WTC11 (cell line): ENCODE measurements around the gene RNASEH2C.

Source experiments
- CBFB ChIP-seq: sonication (generic); formaldehyde crosslinking; IDR thresholded peaks from 2 replicates; pipeline ENCODE4 v1.8.1; 2022; ENCODE audit warnings: mild to moderate bottlenecking, low read depth, missing genetic modification reagents
- NR2C2 ChIP-seq: sonication (generic); formaldehyde crosslinking; IDR thresholded peaks from 2 replicates; pipeline ENCODE4 v1.8.0; 2022; ENCODE audit warnings: mild to moderate bottlenecking, missing genetic modification reagents
- SP1 ChIP-seq: sonication (generic); formaldehyde crosslinking; conservative IDR thresholded peaks from 2 replicates; pipeline ENCODE4 v1.8.1; 2022; ENCODE audit warnings: missing genetic modification reagents
- TEAD1 ChIP-seq: sonication (generic); formaldehyde crosslinking; IDR thresholded peaks from 2 replicates; pipeline ENCODE4 v1.8.0; 2022; ENCODE audit warnings: mild to moderate bottlenecking, missing genetic modification reagents
- TEAD4 ChIP-seq: sonication (generic); formaldehyde crosslinking; IDR thresholded peaks from 2 replicates; pipeline ENCODE4 v1.8.0; 2022; ENCODE audit warnings: mild to moderate bottlenecking, missing genetic modification reagents
- ZNF138 ChIP-seq: sonication (generic); formaldehyde crosslinking; conservative IDR thresholded peaks from 2 replicates; pipeline ENCODE4 v1.8.1; 2022; ENCODE audit warnings: mild to moderate bottlenecking, moderate library complexity, missing genetic modification reagents
- TF ChIP-seq, protein P1 (sequence below): fragments of 200-600 bp; IDR thresholded peaks from 2 replicates; pipeline ENCODE4 v1.8.0; 2022; ENCODE audit warnings: antibody characterized with exemption
- TF ChIP-seq, protein P2 (sequence below): sonication (generic); formaldehyde crosslinking; conservative IDR thresholded peaks from 2 replicates; pipeline ENCODE4 v1.8.1; 2022; ENCODE audit warnings: mild to moderate bottlenecking, missing genetic modification reagents
- TF ChIP-seq, protein P3 (sequence below): sonication (generic); formaldehyde crosslinking; IDR thresholded peaks from 2 replicates; pipeline ENCODE4 v1.8.0; 2022; ENCODE audit warnings: mild to moderate bottlenecking, missing genetic modification reagents
- TF ChIP-seq, protein P4 (sequence below): sonication (generic); formaldehyde crosslinking; IDR thresholded peaks from 2 replicates; pipeline ENCODE4 v1.8.0; 2022; ENCODE audit warnings: mild to moderate bottlenecking, missing genetic modification reagents
- TF ChIP-seq, protein P5 (sequence below): sonication (generic); formaldehyde crosslinking; IDR thresholded peaks from 2 replicates; pipeline ENCODE4 v1.8.0; 2022; ENCODE audit warnings: missing genetic modification reagents
- TF ChIP-seq, protein P6 (sequence below): sonication (generic); formaldehyde crosslinking; IDR thresholded peaks from 2 replicates; pipeline ENCODE4 v1.8.1; 2023; ENCODE audit warnings: mild to moderate bottlenecking, moderate library complexity, missing genetic modification reagents
- TF ChIP-seq, protein P7 (sequence below): sonication (generic); formaldehyde crosslinking; IDR thresholded peaks from 2 replicates; pipeline ENCODE4 v1.8.0; 2022; ENCODE audit warnings: mild to moderate bottlenecking, missing genetic modification reagents

DNA sequence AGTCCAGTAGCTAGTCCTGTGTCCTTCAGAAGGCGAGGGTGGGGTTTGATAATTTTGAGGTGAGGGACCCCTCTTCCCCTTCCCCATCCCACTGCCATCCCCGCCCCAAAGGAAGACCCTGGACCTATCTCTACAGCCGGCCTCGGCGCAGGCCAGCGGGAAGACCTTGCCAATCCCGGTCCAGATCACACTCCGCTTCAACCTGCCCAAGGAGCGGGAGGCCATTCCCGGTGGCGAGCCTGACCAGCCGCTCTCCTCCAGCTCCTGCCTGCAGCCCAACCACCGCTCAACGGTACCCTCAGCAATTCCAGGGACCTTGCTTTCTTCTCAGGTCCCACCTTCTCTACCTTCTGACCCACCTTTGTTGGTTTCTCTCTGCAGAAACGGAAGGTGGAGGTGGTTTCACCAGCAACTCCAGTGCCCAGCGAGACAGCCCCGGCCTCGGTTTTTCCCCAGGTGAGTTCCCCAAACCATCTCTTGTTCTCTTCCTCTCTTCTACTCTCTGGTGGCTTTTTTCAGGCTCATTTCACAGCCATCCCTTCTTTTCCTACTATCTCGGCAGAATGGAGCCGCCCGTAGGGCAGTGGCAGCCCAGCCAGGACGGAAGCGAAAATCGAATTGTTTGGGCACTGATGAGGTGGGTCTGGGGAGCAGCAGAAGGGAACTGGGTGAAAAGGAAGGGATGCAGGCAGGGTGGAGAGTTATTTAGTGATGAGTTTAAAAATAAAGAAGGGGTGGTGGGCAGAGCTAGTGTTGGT, 7.2 kb downstream of the RNASEH2C start:
- TF ChIP-seq, protein P1, sequence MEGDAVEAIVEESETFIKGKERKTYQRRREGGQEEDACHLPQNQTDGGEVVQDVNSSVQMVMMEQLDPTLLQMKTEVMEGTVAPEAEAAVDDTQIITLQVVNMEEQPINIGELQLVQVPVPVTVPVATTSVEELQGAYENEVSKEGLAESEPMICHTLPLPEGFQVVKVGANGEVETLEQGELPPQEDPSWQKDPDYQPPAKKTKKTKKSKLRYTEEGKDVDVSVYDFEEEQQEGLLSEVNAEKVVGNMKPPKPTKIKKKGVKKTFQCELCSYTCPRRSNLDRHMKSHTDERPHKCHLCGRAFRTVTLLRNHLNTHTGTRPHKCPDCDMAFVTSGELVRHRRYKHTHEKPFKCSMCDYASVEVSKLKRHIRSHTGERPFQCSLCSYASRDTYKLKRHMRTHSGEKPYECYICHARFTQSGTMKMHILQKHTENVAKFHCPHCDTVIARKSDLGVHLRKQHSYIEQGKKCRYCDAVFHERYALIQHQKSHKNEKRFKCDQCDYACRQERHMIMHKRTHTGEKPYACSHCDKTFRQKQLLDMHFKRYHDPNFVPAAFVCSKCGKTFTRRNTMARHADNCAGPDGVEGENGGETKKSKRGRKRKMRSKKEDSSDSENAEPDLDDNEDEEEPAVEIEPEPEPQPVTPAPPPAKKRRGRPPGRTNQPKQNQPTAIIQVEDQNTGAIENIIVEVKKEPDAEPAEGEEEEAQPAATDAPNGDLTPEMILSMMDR: no peak
- TF ChIP-seq, protein P2, sequence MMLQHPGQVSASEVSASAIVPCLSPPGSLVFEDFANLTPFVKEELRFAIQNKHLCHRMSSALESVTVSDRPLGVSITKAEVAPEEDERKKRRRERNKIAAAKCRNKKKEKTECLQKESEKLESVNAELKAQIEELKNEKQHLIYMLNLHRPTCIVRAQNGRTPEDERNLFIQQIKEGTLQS (CRISPR knock-in tag): no peak
- TF ChIP-seq CBFB (CRISPR knock-in tag) (no peak), ZNF138 (no peak), TEAD4 (no peak), NR2C2 (CRISPR knock-in tag) (no peak), SP1 (no peak), TEAD1 (no peak)
- TF ChIP-seq, protein P3, sequence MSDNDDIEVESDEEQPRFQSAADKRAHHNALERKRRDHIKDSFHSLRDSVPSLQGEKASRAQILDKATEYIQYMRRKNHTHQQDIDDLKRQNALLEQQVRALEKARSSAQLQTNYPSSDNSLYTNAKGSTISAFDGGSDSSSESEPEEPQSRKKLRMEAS (CRISPR knock-in tag): no peak
- TF ChIP-seq, protein P4, sequence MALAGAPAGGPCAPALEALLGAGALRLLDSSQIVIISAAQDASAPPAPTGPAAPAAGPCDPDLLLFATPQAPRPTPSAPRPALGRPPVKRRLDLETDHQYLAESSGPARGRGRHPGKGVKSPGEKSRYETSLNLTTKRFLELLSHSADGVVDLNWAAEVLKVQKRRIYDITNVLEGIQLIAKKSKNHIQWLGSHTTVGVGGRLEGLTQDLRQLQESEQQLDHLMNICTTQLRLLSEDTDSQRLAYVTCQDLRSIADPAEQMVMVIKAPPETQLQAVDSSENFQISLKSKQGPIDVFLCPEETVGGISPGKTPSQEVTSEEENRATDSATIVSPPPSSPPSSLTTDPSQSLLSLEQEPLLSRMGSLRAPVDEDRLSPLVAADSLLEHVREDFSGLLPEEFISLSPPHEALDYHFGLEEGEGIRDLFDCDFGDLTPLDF: no peak
- TF ChIP-seq, protein P5, sequence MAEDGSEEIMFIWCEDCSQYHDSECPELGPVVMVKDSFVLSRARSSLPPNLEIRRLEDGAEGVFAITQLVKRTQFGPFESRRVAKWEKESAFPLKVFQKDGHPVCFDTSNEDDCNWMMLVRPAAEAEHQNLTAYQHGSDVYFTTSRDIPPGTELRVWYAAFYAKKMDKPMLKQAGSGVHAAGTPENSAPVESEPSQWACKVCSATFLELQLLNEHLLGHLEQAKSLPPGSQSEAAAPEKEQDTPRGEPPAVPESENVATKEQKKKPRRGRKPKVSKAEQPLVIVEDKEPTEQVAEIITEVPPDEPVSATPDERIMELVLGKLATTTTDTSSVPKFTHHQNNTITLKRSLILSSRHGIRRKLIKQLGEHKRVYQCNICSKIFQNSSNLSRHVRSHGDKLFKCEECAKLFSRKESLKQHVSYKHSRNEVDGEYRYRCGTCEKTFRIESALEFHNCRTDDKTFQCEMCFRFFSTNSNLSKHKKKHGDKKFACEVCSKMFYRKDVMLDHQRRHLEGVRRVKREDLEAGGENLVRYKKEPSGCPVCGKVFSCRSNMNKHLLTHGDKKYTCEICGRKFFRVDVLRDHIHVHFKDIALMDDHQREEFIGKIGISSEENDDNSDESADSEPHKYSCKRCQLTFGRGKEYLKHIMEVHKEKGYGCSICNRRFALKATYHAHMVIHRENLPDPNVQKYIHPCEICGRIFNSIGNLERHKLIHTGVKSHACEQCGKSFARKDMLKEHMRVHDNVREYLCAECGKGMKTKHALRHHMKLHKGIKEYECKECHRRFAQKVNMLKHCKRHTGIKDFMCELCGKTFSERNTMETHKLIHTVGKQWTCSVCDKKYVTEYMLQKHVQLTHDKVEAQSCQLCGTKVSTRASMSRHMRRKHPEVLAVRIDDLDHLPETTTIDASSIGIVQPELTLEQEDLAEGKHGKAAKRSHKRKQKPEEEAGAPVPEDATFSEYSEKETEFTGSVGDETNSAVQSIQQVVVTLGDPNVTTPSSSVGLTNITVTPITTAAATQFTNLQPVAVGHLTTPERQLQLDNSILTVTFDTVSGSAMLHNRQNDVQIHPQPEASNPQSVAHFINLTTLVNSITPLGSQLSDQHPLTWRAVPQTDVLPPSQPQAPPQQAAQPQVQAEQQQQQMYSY (CRISPR knock-in tag): no peak
- TF ChIP-seq, protein P6, sequence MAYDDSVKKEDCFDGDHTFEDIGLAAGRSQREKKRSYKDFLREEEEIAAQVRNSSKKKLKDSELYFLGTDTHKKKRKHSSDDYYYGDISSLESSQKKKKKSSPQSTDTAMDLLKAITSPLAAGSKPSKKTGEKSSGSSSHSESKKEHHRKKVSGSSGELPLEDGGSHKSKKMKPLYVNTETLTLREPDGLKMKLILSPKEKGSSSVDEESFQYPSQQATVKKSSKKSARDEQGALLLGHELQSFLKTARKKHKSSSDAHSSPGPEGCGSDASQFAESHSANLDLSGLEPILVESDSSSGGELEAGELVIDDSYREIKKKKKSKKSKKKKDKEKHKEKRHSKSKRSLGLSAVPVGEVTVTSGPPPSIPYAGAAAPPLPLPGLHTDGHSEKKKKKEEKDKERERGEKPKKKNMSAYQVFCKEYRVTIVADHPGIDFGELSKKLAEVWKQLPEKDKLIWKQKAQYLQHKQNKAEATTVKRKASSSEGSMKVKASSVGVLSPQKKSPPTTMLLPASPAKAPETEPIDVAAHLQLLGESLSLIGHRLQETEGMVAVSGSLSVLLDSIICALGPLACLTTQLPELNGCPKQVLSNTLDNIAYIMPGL (CRISPR knock-in tag): no peak
- TF ChIP-seq, protein P7, sequence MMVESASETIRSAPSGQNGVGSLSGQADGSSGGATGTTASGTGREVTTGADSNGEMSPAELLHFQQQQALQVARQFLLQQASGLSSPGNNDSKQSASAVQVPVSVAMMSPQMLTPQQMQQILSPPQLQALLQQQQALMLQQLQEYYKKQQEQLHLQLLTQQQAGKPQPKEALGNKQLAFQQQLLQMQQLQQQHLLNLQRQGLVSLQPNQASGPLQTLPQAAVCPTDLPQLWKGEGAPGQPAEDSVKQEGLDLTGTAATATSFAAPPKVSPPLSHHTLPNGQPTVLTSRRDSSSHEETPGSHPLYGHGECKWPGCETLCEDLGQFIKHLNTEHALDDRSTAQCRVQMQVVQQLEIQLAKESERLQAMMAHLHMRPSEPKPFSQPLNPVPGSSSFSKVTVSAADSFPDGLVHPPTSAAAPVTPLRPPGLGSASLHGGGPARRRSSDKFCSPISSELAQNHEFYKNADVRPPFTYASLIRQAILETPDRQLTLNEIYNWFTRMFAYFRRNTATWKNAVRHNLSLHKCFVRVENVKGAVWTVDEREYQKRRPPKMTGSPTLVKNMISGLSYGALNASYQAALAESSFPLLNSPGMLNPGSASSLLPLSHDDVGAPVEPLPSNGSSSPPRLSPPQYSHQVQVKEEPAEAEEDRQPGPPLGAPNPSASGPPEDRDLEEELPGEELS (CRISPR knock-in tag): no peak
